Smooth muscle cell (in vitro differentiated cells): ENCODE data around the gene PTGDS. TPM values are rescaled to one million over a fixed set of nuclear protein-coding genes. Genes with fewer than 3 reads are reported as not detected.

Experiments used
- DNase-seq: peaks from one replicate; lab custom pipeline; 2025; ENCODE audit not compliant: unreplicated experiment; lab: John Stamatoyannopoulos, UW
- H2AFZ ChIP-seq: fragments of 200-600 bp; sonication (generic); 2 replicates; pipeline ENCODE4 v1.6.0; 2016; ENCODE audit warnings: antibody characterized with exemption, low read depth, mild to moderate bottlenecking
- H3F3A ChIP-seq: fragments of 200-600 bp; sonication (generic); 2 replicates; pipeline ENCODE4 v1.6.0; 2017; ENCODE audit warnings: antibody characterized with exemption, low read depth
- H3K27ac ChIP-seq: fragments of 200-600 bp; sonication (generic); 2 replicates; pipeline ENCODE4 v1.5.1; 2016; ENCODE audit warnings: low read depth, mild to moderate bottlenecking
- H3K27me3 ChIP-seq: fragments of 200-600 bp; sonication (generic); 2 replicates; pipeline ENCODE4 v1.6.1; 2016; ENCODE audit warnings: low read depth, mild to moderate bottlenecking
- H3K36me3 ChIP-seq: fragments of 200-600 bp; sonication (generic); 2 replicates; pipeline ENCODE4 v1.5.1; 2016; ENCODE audit warnings: low read depth
- H3K4me1 ChIP-seq: fragments of 200-600 bp; sonication (generic); 2 replicates; pipeline ENCODE4 v1.5.1; 2016; ENCODE audit warnings: low read depth
- H3K4me2 ChIP-seq: fragments of 200-600 bp; sonication (generic); 2 replicates; pipeline ENCODE4 v1.6.0; 2016; ENCODE audit warnings: mild to moderate bottlenecking
- H3K4me3 ChIP-seq: fragments of 200-600 bp; sonication (generic); 2 replicates; pipeline ENCODE4 v1.5.1; 2016; ENCODE audit warnings: mild to moderate bottlenecking
- H3K79me2 ChIP-seq: fragments of 200-600 bp; sonication (generic); 2 replicates; pipeline ENCODE4 v1.6.0; 2016; ENCODE audit warnings: low read depth, mild to moderate bottlenecking
- H3K9ac ChIP-seq: fragments of 200-600 bp; sonication (generic); 2 replicates; pipeline ENCODE4 v1.6.0; 2016; ENCODE audit warnings: low read depth
- H3K9me3 ChIP-seq: fragments of 200-600 bp; sonication (generic); replicated peaks from 2 replicates; pipeline ENCODE4 v1.5.1; 2016; ENCODE audit warnings: low read depth
- H4K20me1 ChIP-seq: fragments of 200-600 bp; sonication (generic); 2 replicates; pipeline ENCODE4 v1.6.0; 2016; ENCODE audit warnings: low read depth
- WGBS: methylation state at CpG from one replicate; pipeline ENCODE4 v1.1.7; 2016; ENCODE audit warnings: low lambda C conversion rate; 5-methylcytosine and 5-hydroxymethylcytosine counted together
- polyA plus RNA-seq: library from polyadenylated mRNA; unstranded; fragments of >200 nt; fragmentation: Nextera tagmentation; extraction: Ambion mirVana; gene quantifications from 2 replicates; pipeline ENCODE4 v1.2.1, GENCODE V29; 2016
- total RNA-seq: library from RNA; depleted of rRNA; stranded (reverse); fragments of >200 nt; gene quantifications from 2 replicates; pipeline ENCODE4 v1.2.3, GENCODE V29; 2014
- TF ChIP-seq, protein P1 (sequence below): fragments of 200-600 bp; sonication (generic); IDR thresholded peaks from 2 replicates; pipeline ENCODE4 v1.5.1; 2017; ENCODE audit warnings: borderline replicate concordance, mild to moderate bottlenecking, antibody characterized with exemption; ENCODE audit not compliant: insufficient read depth, poor library complexity, severe bottlenecking

The PTGDS gene
- total and polyA plus RNA-seq, 2 experiments from 2014 or later: 119 to 611 TPM

- no peak overlapping the region for H3K4me2 ChIP-seq
- H3K4me3 ChIP-seq: no peak overlapping the region
- no peaks in the 10 kb centered on the region for H3K4me1 ChIP-seq
- H3K9me3 ChIP-seq: no peaks in the 10 kb centered on the region
- H4K20me1 ChIP-seq: no peaks in the 10 kb centered on the region
- no peaks in the 10 kb centered on the region for H3K36me3 ChIP-seq
- TF ChIP-seq, protein P1, sequence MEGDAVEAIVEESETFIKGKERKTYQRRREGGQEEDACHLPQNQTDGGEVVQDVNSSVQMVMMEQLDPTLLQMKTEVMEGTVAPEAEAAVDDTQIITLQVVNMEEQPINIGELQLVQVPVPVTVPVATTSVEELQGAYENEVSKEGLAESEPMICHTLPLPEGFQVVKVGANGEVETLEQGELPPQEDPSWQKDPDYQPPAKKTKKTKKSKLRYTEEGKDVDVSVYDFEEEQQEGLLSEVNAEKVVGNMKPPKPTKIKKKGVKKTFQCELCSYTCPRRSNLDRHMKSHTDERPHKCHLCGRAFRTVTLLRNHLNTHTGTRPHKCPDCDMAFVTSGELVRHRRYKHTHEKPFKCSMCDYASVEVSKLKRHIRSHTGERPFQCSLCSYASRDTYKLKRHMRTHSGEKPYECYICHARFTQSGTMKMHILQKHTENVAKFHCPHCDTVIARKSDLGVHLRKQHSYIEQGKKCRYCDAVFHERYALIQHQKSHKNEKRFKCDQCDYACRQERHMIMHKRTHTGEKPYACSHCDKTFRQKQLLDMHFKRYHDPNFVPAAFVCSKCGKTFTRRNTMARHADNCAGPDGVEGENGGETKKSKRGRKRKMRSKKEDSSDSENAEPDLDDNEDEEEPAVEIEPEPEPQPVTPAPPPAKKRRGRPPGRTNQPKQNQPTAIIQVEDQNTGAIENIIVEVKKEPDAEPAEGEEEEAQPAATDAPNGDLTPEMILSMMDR: no peak
- no peaks in the 10 kb centered on the region for H3K79me2 ChIP-seq
- WGBS: 84% methylated on average over 22 of the region's 22 CpGs
- H3K9ac ChIP-seq: no peak overlapping the region
- DNase-seq: no peak
- no peak overlapping the region for H3K27ac ChIP-seq
- no peak overlapping the region for H2AFZ ChIP-seq
- no peaks in the 10 kb centered on the region for H3K27me3 ChIP-seq
- no peaks in the 10 kb centered on the region for H3F3A ChIP-seq
Measured at GRCh38 chr9:136964171-136964689, 13.1 kb upstream of the PTGDS start.

DNA sequence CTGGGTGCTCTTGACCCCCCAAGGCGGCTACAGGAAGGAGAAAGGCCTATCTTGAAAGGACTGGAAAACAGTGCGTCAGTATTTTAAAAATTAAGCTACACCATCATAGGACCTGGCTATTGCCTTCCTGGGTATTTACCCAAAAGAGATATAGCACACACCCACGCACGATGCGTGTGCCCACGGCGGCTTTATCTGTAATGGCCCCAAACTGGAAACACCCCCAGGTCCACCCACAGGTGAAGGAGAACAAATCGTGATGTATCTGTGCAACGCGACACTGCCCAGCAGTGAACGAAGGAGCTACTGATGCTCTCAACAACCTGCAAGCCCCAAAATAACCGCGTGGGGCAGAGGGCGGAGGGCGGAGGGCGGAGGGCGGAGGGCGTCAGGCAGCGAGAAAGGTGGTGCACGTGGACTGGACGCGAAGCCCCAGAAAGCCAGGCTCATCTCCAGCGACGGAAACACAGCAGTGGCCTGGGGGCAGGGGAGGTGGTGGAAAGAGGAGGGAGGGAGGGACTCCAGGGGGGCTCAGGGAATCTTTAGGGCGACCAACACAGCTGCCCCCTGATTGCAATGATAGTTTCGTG is 12.4 kb upstream of the PTGDS start:
- 89% methylated on average over 21 of the region's 26 CpGs for WGBS
- Histone ChIP-seq H3K4me1 (no peaks in the 10 kb centered on the region), H3K27ac (no peak overlapping the region), H3K27me3 (no peaks in the 10 kb centered on the region), H3K9ac (no peak overlapping the region), H3K4me3 (no peak overlapping the region), H3K9me3 (no peaks in the 10 kb centered on the region), H3K79me2 (no peaks in the 10 kb centered on the region), H2AFZ (no peak overlapping the region), H3F3A (no peaks in the 10 kb centered on the region), H3K4me2 (no peak overlapping the region), H3K36me3 (no peaks in the 10 kb centered on the region), H4K20me1 (no peaks in the 10 kb centered on the region)
- DNase-seq: no peak
- TF ChIP-seq, protein P1: no peak

- 62% methylated on average over 23 of the region's 23 CpGs for WGBS
- H3K9ac ChIP-seq: no peak overlapping the region
- no peaks in the 10 kb centered on the region for H3K4me1 ChIP-seq
- H2AFZ ChIP-seq: no peak overlapping the region
- no peaks in the 10 kb centered on the region for H3K9me3 ChIP-seq
- no peak overlapping the region for H3K27ac ChIP-seq
- TF ChIP-seq, protein P1: no peak
- no peak for DNase-seq
- no peaks in the 10 kb centered on the region for H4K20me1 ChIP-seq
- H3K79me2 ChIP-seq: no peaks in the 10 kb centered on the region
- H3K27me3 ChIP-seq: no peaks in the 10 kb centered on the region
- H3K4me3 ChIP-seq: no peak overlapping the region
- no peak overlapping the region for H3K4me2 ChIP-seq
- no peaks in the 10 kb centered on the region for H3K36me3 ChIP-seq
- no peaks in the 10 kb centered on the region for H3F3A ChIP-seq
Measured at GRCh38 chr9:136965771-136966484, 11.4 kb upstream of the PTGDS start.
